Dermis blood vessel endothelial cell (primary cell): Measurements from ENCODE around the gene CRYL1. TPM values are rescaled to one million over a fixed set of nuclear protein-coding genes. Genes with fewer than 3 reads are reported as not detected.

Experiments used
- DNase-seq: peaks from one replicate; pipeline ENCODE4 v3.0.0; 2010
- total RNA-seq: library from RNA; depleted of rRNA; stranded (reverse); fragments of >200 nt; gene quantifications from 2 replicates; pipeline ENCODE4 v1.2.3, GENCODE V29; 2014

Gene CRYL1
- total RNA-seq, 1 donor from 2014 or later = 48.5 TPM

DNA sequence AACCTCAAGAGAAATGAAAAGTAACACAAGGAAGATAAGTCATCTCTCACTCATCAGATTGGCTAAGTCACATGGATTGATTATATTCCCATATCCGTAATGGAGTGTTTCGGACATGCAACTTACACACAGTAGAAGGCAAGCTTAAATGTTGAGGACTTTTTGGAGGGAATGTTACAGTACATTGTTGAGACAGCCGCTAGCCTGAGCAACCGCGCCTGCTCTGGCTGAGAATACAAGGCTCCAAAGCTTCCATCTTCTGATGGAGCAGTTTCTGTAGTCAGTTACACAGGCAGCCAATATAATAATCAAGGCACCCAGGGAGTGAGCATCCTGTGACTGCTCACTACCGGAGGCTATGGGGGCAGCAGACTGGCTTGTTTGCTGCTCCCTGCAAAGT lies 1.0 kb upstream of the CRYL1 start:
- peak; percentile 61 for DNase-seq

DNA sequence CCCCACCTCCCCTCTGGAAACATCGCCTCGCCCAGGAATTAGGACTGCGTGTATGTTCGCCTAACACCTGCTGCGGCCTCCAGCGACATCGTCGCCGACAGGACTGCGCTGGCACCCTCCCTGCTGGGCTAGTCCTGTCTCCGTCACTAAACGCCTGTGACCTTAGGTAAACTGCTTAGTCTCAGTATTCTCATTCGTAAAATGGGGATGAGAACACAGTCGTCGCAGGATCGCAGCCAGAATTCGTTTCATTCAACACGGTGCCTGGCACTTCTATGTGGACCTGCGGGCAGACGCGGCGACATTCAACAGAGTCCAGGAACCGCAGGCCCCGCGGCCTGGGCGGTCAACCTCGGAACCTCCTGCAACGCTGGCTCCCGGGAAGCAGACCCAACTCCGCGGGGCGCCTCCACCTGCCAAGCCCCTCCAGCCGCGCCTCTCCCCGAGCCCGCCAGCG lies 485 bp downstream of the CRYL1 start:
- DNase-seq = peak; percentile 37

DNA sequence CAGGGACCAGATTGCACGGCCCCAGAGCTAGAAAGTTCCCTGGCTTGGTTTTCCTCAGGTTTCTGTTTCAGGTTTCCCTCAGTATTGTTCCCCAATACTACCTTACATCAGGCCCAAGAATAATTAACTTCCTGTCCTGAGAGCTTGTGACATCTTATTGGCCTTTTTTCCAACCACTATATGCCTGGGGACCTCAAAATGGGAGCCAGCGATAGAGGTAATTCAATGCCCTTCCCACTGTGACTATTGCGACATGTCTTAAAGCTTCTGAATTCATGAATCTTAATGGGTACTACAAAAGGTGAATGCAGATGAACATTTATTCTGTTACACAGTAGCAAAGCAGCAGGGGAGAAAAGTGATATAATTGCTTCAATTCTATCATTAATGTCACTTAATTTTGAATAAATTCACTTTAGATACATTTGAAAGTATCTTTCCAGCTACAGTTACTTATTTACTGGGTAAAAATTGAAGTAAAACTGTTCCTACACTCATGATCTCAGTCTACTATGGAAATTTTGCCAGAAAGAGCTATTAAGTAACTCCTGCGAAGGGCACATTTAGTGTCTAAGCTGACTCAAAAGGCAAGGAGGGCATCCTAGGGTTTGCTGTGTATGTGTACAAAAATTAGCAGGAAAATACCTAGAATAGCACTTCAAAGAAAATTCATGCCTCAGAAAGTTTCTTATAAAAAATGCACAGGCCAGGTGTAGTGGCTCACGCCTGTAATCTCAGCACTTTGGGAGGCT lies 4.1 kb downstream of the CRYL1 start:
- DNase-seq = no peak

DNA sequence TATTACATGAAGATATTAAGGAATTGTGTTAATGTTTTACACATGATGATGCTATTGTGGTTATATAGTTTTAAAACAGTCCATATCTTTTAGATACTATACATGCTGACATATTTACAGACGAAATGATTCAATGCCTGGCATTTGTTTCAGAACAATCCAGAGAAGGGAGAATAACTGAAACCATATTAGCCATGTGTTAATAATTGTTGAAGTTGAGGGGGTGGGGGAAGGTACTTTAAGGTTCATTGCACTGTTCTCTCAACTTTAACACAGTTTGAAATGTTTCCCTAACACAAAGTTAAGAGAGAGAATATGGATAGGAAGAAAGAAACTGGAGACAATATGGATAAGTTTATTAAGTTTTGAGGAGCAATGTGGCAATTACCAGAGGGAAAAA lies 5.8 kb downstream of the CRYL1 start:
- DNase-seq = no peak

DNA sequence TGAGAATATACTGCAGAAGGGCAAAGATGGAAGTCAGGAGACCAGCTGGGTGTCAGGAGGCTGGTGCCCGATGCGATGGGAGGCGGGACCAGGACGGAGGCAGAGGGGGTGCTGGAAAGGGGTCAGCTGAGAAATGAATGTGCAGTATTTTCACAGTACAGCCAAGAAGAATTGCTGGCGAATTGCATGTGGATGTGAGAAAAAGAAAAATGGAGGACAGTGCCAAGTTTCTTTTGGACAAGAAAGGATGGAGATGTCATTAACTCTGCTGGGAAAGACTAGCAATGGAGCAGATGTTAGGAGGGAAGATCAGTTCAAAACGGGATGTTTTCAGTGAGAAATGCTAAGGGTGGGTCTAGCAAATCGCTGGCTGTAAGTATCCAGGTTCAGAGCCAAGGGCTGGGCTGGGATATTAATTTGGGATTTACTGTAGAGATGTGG lies 7.0 kb downstream of the CRYL1 start:
- no peak for DNase-seq

DNA sequence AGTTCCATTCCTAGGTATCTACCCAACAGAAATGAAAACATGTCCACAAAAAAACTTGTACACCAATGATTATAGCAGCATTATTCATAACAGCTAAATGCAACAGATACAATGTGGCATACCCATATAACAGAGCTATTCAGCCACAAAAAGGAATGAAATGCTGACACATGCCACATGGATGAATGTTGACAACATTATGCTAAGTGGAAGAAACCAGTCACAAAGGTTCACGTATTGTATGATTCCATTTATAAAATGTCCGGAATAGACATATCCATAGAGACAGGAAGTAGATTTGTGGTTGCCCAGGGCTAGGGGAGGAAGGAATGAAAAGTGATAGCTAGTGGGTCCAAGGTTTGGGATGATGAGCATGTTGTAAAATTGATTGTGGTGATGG lies 10.8 kb downstream of the CRYL1 start:
- DNase-seq = no peak

DNA sequence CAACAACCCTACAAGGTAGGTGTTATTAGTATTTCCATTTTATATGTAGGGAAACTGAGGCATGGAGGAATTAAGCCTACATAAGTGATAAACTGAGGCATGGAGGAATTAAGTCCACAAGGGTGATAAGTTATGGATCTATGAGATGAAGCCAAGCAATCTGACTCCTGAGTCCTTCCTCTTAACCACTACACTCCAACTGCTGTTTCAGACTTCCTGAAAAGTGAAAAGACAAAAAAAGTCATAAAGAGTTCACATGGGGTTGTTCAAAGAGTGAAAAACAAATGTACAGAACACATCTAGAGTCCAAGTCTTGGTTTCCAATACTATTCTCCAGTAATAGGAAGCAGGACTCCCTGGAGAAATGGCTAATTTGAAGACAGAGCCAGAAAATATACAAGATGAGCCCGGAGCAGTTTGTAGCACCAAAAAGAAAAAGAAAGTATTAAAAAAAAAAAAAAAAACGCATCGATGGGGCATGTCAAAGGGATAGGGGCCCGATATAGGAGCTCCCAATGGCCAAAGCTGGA lies 12.1 kb downstream of the CRYL1 start:
- peak; percentile 40 for DNase-seq

DNA sequence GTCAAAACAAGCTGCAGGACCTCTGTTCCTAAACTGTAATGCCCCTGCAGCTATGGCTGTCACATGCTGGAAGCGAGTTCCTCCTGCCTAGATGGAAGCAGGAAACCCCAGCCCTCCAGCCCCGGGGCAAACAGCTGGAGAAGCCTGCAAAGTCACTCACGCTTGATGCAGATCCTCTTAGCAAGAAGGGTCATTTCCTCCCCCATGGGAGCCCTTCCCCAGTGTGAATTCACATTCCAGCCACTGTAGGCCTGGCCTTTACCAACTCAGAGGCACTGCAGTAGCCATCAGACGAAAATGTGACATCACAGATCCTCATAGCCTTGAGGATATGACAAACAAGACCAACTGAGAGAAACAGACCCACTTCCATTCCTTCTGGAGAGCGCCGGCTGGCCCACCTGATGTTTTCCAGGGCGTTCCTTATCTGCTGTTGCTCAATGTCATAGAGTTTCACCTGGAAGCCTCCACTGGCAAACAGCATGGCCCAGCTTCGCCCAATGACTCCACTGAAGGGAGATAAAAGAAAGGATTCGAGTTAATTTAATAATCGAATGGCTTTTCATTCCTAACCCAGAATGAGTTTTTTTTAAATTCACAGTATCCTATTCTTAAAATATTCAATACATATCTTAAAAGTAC lies 13.5 kb downstream of the CRYL1 start:
- no peak for DNase-seq

DNA sequence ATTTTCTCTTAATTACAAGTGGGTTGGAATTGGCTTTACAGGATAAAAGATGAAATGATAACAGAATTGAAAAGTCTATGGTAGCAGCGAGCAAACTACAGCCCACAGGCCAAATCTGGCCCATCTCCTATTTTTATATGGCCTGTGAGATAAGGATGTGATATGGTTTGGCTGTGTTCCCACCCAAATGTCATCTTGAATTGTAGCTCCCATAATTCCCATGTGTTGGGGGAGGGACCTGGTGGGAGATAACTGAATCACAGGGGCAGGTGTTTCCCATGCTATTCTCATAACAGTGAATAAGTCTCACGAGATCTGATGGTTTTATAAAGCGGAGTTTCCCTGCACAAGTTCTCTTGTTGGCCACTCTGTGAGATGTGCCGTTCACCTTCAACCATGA lies 19.0 kb downstream of the CRYL1 start:
- peak; percentile 63 for DNase-seq

DNA sequence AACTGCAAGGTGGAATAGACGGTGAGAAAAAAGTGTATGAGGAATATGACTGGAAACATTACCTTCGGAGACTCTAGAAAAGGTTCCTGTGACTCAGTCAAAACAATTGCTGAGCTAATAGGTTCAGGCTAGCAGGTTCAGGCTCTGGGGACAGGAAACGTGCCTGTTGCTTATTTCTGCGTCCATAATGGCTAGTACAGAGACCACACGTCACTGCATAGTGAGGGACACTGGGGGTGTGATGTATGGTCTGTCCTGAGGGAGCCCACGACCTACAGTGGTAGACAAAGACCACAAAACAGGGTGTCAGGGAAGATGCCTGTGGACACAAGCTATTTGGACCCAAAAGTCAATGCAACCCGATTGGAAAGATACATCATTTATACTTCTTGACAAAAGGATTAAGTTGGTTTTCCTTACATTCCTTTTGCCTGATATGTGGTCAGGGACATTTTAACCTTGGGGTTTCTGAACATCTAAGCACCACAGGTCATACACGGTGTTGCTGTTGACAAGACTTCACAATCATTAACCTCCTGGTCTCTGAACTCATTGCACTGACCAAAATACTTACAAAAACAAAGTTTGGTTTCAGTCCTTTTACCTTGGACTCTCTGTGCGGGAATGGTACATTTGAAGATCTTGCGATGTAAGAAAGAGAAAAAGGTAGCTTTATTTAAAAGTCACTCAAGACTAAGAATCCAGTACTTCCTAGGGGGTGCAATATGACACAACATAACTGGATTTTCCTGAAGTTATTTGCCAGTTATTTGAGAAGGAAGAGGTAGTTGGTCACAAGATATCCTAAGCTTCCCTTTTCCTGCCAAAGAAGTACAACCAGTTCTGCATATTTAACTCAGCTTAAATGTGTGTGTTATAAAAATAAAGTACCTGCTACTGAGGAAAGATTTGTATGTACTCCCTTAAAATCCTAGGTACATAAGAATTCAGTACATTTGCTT lies 20.0 kb downstream of the CRYL1 start:
- peak; percentile 70 for DNase-seq

DNA sequence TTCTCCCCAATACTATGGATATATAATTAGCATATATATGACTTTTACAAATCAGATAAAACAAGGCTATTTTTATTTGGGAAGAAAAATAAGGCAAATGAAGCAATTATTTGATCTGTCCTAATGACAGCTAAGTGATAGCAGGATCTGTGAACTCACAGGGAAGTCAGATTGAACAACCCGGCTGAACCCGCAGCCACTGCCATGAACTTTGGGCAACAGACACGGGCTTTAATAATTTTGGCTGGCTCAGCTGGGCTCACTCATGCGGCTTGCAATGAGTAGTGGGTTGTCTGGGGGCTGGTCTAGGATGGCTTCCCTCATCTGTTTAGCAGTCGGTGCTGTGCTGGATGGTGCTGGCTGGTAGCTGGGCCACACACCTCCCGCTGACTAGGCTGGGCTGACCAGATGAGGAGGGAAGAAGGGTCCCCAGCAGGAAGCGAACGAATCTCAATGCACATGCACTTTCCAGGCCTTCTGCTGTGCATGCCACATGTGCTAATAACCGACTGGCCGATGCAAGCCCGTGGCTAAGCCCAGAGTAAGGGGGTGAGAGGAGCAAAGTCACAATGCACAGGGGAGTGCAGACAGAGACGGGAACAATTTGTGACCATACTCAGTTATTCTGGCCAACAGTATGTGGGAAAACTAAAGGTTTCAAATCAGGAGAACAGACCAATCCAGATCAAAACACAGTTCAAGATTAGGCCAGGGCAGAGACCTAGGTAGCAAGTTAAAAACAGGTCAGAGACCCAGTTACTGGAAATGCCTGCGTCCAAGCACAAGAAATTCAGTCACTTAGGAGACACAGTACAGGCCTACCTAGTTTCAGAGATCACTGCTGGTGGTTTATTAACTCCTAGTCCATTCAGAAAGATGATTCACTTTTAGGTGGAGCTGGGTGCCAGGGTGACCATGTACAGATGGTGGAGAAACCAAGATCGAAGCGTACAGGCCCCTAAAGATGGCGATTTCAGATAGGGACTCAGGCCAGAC lies 22.3 kb downstream of the CRYL1 start:
- DNase-seq = no peak

DNA sequence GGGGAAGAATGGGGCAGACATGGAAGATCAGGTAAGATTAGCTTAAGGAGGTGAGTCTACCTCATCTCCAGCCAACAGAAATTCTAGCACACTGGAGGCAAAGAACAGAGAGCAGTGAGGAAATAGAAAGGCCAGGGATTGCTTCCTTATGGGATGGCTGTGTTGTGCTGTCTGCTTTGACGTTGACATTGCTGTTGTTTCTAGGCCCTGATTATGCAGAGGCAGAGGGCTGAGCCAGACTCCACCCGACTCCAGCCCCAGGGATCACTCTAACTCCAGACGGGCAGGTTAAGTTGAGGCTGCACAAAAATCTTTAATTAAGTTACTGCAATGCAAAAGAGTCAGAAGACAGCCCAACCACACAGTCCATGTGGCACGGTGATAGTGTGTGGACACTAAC lies 24.1 kb downstream of the CRYL1 start:
- no peak for DNase-seq

DNA sequence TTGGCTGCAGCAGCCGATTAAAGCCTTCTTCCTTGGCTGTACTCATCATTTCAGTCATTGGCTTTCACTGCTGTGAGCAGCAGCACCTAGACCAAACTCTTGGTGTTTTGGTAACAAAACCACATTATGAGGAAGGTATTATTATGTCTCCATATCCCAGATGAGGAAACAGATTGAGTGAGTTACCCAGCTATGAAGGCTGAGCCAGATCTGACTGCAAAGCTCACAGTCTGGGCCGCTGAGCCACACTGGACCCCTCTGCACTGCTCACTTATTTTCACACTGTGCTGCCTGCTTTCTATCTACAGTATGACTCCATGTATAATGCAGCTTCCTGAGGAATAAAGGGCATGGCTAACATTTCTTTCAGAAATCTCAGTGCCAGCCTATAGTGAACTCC lies 24.5 kb downstream of the CRYL1 start:
- no peak for DNase-seq

DNA sequence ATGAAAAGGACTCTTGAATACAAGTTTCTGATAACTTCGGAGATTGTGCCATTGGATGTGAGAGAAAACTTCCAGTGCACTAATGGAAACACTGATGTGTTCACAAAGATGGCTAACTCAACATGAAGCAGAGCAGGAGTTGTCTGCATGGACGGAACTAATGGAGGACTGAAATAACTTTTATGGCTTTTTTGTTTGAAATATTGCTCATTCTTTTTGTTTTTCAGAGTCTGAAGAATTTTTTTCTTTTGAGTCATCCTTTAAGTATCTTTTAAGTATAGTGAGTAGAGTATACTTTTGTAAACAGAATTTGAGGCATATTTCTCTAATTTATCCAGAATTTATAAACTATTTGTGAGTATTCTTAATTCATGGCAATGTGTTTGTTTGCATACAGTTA lies 25.7 kb downstream of the CRYL1 start:
- DNase-seq = no peak

DNA sequence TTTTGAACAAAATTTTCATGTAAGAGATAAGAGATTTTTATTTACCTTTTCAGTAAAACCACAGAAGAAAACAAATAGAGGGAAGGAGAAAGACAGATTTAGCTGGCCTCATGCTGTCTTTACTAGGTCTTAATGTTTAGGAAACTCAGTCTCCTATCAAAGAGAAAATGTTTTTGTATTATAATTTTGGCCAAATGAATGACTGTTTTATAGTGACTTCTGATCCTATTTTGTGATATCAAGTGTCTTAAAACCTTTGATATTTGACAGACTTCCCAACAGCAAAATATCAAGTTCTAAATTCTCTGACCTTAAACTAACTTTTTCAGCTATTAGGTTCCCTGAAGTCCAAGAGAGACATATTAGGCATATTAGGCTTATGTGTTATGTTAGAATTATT lies 27.0 kb downstream of the CRYL1 start:
- DNase-seq = no peak

DNA sequence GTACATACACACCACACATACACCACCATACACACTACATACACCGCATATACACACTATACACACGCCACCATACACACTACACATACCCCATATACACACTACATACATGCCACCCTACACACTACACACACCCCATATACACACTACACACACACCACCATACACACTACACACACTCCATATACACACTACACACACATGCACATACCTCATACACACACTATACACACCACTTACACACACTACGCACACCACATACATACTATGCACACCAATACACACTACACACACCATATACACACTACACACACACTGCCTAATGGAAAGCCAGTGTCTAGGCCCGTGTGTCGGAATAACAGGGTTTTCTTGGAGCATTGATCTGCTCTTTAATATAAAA lies 27.5 kb downstream of the CRYL1 start:
- DNase-seq = no peak

DNA sequence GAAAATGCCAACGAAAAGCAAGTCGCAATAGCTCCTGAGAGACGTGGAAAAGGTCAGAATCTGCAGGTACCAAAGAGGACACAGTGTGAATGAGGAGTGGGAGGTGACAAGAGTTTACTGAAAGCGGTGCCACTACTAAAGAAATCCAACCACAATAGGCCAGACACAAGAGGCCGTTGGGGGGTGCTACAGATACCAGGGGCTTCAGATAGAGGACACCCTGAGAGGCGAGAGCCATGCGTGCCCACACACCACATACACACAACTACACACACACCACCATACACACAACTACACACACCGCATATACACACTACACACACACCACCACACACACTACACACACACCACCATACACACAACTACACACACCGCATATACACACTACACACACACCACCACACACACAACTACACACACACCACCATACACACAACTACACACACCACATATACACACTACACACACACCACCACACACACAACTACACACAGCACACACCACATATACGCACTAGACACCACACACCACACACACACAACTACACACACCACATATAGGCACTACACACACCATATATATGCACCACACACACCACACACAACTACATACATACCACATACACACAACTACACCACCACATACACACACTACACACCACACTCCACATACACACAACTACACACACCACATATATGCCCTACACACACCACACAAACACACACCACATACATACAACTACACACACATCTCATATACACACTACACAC lies 28.5 kb downstream of the CRYL1 start:
- DNase-seq = no peak

DNA sequence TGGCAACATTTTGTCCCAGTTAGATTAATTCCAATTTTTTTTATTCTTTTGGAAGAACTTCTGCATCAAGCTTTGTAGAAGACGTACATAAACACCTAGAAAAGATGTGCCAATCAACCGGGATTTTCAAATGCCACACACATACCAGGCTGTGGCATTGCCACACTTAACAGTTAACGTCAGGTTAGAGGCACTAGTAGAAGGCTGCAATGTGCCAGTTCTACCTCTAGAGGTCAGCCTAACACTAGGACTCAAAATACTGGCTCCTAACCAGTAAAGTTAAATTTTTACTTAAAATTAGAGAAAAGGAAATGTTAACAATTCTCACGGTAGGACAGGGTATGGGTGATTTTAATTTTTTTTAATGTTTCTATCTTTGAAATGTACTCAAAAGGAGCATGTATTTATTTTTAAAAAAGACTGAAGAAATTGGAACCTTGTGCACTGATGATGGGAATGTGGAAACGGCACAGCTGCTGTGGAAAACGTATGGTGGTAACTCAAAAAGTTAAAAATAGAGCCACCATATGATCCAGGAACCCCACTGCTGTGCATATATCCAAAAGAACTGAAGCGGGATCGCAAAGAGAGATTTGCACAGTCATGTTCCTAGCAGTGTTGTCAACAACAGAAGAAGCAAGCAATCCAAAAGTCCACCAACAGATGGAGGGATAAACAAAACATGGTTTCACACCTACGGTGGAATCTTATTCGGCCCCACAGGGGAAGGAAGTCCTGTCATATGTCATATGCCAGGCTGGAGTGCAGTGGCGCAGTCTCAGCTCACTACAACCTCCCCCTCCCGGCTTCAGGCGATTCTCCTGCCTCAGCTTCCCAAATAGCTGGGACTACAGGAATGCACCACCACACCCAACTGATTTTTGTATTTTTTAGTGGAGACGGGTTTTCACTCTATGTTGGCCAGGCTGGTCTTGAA lies 30.3 kb downstream of the CRYL1 start:
- DNase-seq = peak; percentile 86

DNA sequence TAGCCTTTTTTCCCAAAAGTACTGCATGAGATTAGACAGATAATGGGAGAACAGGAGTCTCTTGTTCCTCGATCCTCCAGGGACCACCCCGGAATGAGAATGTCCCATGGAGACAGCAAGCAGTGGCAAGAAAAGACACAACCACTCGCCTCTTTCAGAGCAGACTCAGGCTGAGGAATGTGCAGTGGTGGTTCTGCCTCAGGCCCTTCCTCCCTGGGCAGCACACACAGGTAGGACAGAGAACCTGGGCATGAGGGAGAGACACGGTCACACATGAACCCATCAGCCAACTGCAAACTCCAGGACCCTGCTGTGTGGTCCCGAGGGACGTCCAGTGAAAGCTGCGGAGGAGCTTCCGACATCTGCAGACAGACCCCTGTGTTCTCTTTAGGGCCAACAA lies 31.0 kb downstream of the CRYL1 start:
- no peak for DNase-seq

DNA sequence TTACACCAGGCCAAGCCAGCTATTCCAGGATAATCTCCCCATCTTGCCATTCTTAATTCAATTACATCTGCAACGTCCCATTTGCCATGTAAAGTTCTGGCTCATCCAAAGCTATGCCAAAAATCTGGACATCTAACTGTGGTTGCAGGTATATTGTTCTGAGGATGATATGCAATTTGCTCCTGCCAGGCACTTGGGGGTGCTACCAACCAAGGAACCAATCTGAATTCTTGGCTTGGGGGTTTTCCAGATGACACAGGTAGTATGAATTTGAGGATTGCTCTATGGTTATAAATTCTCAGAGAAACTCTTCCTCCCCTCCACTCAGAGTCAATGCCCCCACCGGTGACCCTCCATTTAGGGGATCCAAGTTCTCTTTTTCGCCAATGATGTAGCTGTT lies 33.0 kb downstream of the CRYL1 start:
- peak; percentile 61 for DNase-seq
